ENCODE results near the gene TCTA. TPM values are rescaled to one million over a fixed set of nuclear protein-coding genes. Genes with fewer than 3 reads are reported as not detected.
"Not testable (repeated sequence)": the region's sequence is repeated elsewhere in the genome, so short reads cannot be mapped to it uniquely, and the experiment has no call there.

TCTA gene
- total RNA-seq, 2 donors from 2014 or later: 22.0 to 23.4 TPM

DNA sequence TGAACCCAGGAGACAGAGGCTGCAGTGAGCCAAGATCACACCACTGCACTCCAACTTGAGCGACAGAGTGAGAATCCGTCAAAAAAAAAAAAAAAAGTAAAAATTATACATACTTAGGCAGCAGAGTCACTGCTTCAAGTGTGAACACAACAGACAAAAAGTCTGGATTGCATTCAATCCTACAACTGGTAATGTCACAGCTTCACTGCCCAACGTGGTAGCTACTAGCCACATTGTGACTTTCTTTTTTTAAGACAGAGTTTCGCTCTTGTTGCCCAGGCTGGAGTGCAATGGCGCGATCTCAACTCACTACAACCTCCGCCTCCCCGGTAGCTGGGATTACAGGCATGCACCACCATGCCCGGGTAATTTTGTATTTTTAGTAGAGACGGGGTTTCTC lies 20.9 kb upstream of the TCTA start:
- H3K27me3 Mint-ChIP-seq (ENCODE audit: low read depth); ATAC-seq (replicated peaks in 1 of 2); H3K9me3 Mint-ChIP-seq; H3K27ac Mint-ChIP-seq; DNase-seq; H3K4me3 Mint-ChIP-seq: not testable (repeated sequence)
- Mint-ChIP-seq H3K4me1 (ENCODE audit: low read depth) (peaks cover 56% of the 10 kb centered on the region), H3K36me3 (ENCODE audit: insufficient read depth in 2 of 2) (peaks cover 6 to 14% of the 10 kb centered on the region in 2 donors)

GRCh38 chr3:49397470-49397869 lies 14.8 kb upstream of the TCTA start:
- peak overlapping the region in 1 of 2 donors; percentile 0 for H3K4me3 Mint-ChIP-seq
- peak overlapping the region; percentile 10 for H3K27ac Mint-ChIP-seq
- no peaks in the 10 kb centered on the region for H3K9me3 Mint-ChIP-seq
- no peaks in the 10 kb centered on the region for H3K27me3 Mint-ChIP-seq (ENCODE audit: low read depth)
- DNase-seq: no peak
- H3K4me1 Mint-ChIP-seq (ENCODE audit: low read depth): peaks cover 65% of the 10 kb centered on the region
- ATAC-seq (replicated peaks in 1 of 2): no peak
- H3K36me3 Mint-ChIP-seq (ENCODE audit: insufficient read depth in 2 of 2): peaks cover 13 to 14% of the 10 kb centered on the region in 2 donors

DNA sequence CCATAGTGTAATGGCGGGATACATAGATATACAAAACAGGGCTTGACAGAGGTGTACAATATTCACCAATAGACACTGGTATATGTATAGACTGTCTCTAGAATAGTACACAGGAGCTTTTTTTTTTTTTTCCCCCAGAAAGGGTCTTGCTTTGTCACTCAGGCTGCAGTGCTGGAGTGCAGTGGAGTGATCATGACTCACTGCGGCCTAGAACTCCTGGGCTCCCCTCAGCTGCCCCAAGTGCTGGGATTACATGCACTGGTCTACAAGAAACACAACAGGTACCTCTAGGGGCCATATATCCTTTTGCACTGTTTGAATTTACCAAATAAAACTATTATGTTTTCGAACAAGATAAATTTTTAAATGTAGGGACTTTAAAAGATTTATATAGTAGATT lies 12.8 kb upstream of the TCTA start:
- H3K27ac Mint-ChIP-seq: no peak overlapping the region
- H3K36me3 Mint-ChIP-seq (ENCODE audit: insufficient read depth in 2 of 2): peaks cover 12 to 23% of the 10 kb centered on the region in 2 donors
- no peaks in the 10 kb centered on the region for H3K9me3 Mint-ChIP-seq
- DNase-seq (no peak), ATAC-seq (replicated peaks in 1 of 2) (peak in 1 of 2 donors; percentile 37)
- H3K4me3 Mint-ChIP-seq: no peak overlapping the region
- no peaks in the 10 kb centered on the region for H3K27me3 Mint-ChIP-seq (ENCODE audit: low read depth)
- peaks cover 59% of the 10 kb centered on the region for H3K4me1 Mint-ChIP-seq (ENCODE audit: low read depth)

DNA sequence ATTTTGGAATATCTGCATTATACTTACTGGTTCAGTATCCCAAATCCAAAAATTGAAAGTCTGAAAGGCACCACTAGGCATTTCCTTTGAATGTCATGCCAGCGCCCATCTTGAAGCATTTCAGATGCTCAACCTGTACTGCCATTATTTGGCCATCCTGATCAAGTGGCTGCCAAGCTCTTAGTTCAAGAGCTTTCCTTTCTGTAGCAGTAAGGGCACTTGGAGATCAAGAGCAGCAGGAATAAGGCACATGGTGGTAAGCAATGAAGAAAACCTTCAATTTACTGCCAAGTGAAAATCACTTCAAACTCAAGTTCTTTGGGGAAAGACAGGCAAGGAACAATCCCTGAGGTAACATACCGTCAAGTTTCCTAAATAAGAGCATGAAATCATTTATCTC lies 10.5 kb upstream of the TCTA start:
- Mint-ChIP-seq H3K36me3 (ENCODE audit: insufficient read depth in 2 of 2) (peaks cover 8 to 18% of the 10 kb centered on the region in 2 donors), H3K9me3 (no peaks in the 10 kb centered on the region), H3K4me1 (ENCODE audit: low read depth) (peaks cover 60% of the 10 kb centered on the region), H3K27ac (no peak overlapping the region), H3K4me3 (no peak overlapping the region), H3K27me3 (ENCODE audit: low read depth) (no peaks in the 10 kb centered on the region)
- DNase-seq (no peak), ATAC-seq (replicated peaks in 1 of 2) (no peak)

- ATAC-seq (replicated peaks in 1 of 2): no peak
- no peak overlapping the region for H3K4me3 Mint-ChIP-seq
- H3K36me3 Mint-ChIP-seq (ENCODE audit: insufficient read depth in 2 of 2): peaks cover 3 to 18% of the 10 kb centered on the region in 2 donors
- no peaks in the 10 kb centered on the region for H3K9me3 Mint-ChIP-seq
- DNase-seq: no peak
- no peaks in the 10 kb centered on the region for H3K27me3 Mint-ChIP-seq (ENCODE audit: low read depth)
- H3K4me1 Mint-ChIP-seq (ENCODE audit: low read depth): peaks cover 66% of the 10 kb centered on the region
- H3K27ac Mint-ChIP-seq: no peak overlapping the region
Measured at GRCh38 chr3:49403891-49404290, 8.3 kb upstream of the TCTA start.

GRCh38 chr3:49405570-49405969 lies 6.7 kb upstream of the TCTA start:
- DNase-seq; H3K9me3 Mint-ChIP-seq; H3K27me3 Mint-ChIP-seq (ENCODE audit: low read depth); ATAC-seq (replicated peaks in 1 of 2); H3K4me3 Mint-ChIP-seq: not testable (repeated sequence)
- H3K4me1 Mint-ChIP-seq (ENCODE audit: low read depth): peaks cover 66% of the 10 kb centered on the region
- peak overlapping the region; percentile 73 for H3K27ac Mint-ChIP-seq
- peaks cover 2 to 23% of the 10 kb centered on the region in 2 donors for H3K36me3 Mint-ChIP-seq (ENCODE audit: insufficient read depth in 2 of 2)

DNA sequence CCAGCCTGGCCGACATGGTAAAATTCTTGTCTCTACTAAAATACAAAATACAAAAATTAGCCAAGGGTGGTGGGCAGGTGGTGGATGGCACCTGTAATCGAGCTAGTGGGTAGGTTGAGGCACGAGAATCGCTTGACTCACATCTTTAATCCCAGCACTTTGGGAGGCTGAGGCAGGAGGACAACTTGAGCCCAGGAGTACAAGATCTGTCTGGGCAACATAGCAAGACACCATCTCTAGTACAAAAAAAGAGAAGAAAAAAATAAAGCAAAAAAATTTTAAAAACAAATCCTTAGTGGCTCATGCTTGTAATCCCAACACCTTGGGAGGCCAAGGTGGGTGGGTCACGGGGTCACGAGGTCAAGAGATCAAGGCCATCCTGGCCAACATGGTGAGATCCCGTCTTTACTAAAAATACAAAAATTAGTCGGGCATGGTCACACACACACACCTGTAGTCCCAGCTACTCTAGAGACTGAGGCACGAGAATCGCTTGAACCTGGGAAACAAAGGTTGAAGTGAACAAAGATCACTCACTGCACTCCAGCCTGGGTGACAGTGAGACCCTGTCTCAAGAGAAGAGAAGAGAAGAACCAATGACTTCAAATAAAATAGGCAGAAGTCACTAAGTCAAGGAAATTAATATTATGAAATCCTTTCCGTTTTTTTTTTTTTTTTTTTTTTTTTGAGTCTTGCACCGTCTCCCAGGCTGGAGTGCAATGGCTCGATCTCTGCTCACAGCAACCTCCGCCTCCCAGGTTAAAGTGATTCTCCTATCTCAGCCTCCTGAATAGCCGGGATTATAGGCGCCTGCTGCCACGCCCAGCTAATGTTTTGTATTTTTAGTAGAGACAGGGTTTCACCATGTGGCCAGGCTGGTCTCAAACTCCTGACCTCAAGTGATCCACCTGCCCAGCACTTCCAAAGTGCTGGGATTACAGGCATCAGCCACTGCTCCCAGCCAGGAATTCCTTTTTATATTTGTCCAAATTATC lies 5.4 kb upstream of the TCTA start:
- Mint-ChIP-seq H3K27ac (peak overlapping the region; percentile 91), H3K36me3 (ENCODE audit: insufficient read depth in 2 of 2) (peaks cover 2 to 24% of the 10 kb centered on the region in 2 donors), H3K27me3 (ENCODE audit: low read depth) (no peaks in the 10 kb centered on the region), H3K4me1 (ENCODE audit: low read depth) (peaks cover 56% of the 10 kb centered on the region), H3K4me3 (peak overlapping the region; percentile 57 to 63), H3K9me3 (no peaks in the 10 kb centered on the region)
- DNase-seq (no peak), ATAC-seq (replicated peaks in 1 of 2) (no peak)

DNA sequence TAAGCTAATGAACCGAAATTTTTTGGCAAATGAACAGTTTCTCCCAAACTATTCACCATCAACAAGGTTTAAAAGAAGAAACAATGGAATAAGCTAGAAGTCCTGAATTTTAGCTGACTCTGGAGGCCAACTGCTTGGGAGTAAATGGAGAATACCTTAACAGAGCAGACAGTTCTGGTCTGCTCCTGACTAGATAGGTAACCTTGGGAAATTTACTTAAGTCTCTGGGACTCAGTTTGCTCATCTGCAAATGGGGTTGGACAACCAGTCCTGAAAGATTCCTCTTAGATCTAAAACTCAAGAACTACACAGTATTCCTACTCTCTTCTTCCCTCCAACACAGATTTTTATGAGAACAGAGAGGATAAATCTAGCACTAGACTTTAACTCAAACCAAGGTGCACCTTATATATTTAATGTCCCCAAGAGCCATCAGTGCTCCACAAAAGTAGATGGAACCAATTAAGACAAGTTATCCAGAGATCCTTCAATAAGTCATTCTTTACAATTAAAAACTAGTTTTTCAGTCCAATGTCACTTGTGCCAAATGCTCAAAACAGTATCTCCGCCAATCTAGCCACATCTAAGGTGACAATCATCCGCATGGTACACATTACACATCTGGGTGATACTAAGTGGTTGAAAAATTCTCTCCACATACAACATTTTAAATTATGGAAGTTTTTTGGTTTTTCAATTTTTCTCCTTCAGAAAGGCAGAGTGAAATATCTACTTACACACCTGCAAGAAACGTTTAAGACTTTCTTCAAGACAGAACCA lies 2.0 kb upstream of the TCTA start:
- Mint-ChIP-seq H3K4me1 (ENCODE audit: low read depth) (peaks cover 79% of the 10 kb centered on the region), H3K36me3 (ENCODE audit: insufficient read depth in 2 of 2) (peaks cover 9 to 17% of the 10 kb centered on the region in 2 donors), H3K27me3 (ENCODE audit: low read depth) (no peaks in the 10 kb centered on the region), H3K9me3 (no peaks in the 10 kb centered on the region), H3K27ac (peak overlapping the region; percentile 98), H3K4me3 (peak overlapping the region; percentile 85 to 97)
- DNase-seq: peak in 1 of 2 donors; percentile 33
- no peak for ATAC-seq (replicated peaks in 1 of 2)

DNA sequence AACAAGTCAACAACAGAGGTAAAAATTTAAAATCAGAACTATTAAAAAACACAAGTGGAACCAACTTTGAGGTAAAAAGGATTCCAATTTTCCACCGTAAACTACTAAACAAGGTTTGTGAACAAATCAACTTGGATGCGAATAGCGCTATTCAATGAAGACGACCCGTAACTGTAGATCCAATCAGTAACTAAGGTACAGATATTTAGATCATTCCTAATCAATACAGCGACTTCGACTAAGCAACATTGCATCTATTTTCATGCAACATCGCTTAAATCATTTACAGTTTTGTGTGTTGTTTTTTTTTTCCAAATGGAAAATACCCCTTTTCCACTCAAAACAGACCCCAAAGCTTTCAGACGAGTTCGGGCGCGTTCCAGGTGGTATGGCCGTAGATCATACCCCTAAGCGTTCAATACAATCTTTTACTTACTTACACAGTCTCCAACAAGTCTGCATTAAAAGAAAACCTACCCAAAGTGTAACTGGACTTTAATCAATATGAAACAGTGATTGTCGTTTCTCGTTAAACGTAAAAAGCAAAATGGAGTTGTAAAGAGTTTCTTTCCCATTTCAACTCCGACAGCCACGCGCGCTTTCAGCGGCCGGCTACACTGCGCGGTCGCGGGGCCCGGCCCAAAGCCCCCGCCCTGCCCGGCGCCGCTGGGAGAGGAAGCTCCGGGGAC lies 1.2 kb upstream of the TCTA start:
- no peak for DNase-seq
- peak overlapping the region; percentile 85 to 97 for H3K4me3 Mint-ChIP-seq
- ATAC-seq (replicated peaks in 1 of 2): no peak
- H3K9me3 Mint-ChIP-seq: no peaks in the 10 kb centered on the region
- no peaks in the 10 kb centered on the region for H3K27me3 Mint-ChIP-seq (ENCODE audit: low read depth)
- peaks cover 79% of the 10 kb centered on the region for H3K4me1 Mint-ChIP-seq (ENCODE audit: low read depth)
- peak overlapping the region; percentile 98 for H3K27ac Mint-ChIP-seq
- H3K36me3 Mint-ChIP-seq (ENCODE audit: insufficient read depth in 2 of 2): peaks cover 7 to 12% of the 10 kb centered on the region in 2 donors

- Mint-ChIP-seq H3K36me3 (ENCODE audit: insufficient read depth in 2 of 2) (peaks cover 7 to 14% of the 10 kb centered on the region in 2 donors), H3K4me1 (ENCODE audit: low read depth) (peaks cover 79% of the 10 kb centered on the region), H3K27me3 (ENCODE audit: low read depth) (no peaks in the 10 kb centered on the region), H3K27ac (peak overlapping the region; percentile 70), H3K9me3 (no peaks in the 10 kb centered on the region), H3K4me3 (peak overlapping the region; percentile 90 to 98)
- peak; percentile 71 to 74 for DNase-seq
- ATAC-seq (replicated peaks in 1 of 2): peak; percentile 33 to 34
Measured at GRCh38 chr3:49411535-49411967, 672 bp upstream of the TCTA start.

- H3K36me3 Mint-ChIP-seq (ENCODE audit: insufficient read depth in 2 of 2): peaks cover 7 to 16% of the 10 kb centered on the region in 2 donors
- no peaks in the 10 kb centered on the region for H3K9me3 Mint-ChIP-seq
- peaks cover 78% of the 10 kb centered on the region for H3K4me1 Mint-ChIP-seq (ENCODE audit: low read depth)
- H3K27ac Mint-ChIP-seq: peak overlapping the region; percentile 96
- DNase-seq (no peak), ATAC-seq (replicated peaks in 1 of 2) (no peak)
- H3K4me3 Mint-ChIP-seq: peak overlapping the region; percentile 90 to 98
- no peaks in the 10 kb centered on the region for H3K27me3 Mint-ChIP-seq (ENCODE audit: low read depth)
Measured at GRCh38 chr3:49412632-49413337, 562 bp downstream of the TCTA start.

DNA sequence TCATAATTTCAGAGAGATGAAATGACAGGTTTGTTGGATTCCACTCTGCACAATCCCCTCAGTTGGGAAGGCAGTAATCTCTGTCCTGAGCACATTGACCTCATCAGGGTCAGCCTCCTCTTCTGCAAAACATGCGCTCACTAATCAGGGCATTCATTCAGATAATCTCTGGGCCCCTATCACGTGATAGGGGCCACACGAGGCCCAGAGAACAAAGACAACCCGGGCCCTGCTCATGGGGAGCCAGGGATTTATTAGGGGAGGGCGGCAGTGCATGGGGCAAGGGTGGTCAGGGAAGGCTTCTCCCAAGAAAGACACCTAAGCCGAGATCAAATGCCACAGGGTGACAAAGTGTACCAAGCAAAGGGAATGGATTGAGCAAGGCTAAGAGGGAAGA lies 1.1 kb downstream of the TCTA start:
- Mint-ChIP-seq H3K36me3 (ENCODE audit: insufficient read depth in 2 of 2) (peaks cover 7 to 17% of the 10 kb centered on the region in 2 donors), H3K4me1 (ENCODE audit: low read depth) (peaks cover 77% of the 10 kb centered on the region), H3K9me3 (no peaks in the 10 kb centered on the region), H3K27ac (peak overlapping the region; percentile 96), H3K27me3 (ENCODE audit: low read depth) (no peaks in the 10 kb centered on the region), H3K4me3 (peak overlapping the region; percentile 90 to 98)
- DNase-seq (no peak), ATAC-seq (replicated peaks in 1 of 2) (no peak)
